ENCODE data around the gene DNAJC21.

DNAJC21 gene

DNA sequence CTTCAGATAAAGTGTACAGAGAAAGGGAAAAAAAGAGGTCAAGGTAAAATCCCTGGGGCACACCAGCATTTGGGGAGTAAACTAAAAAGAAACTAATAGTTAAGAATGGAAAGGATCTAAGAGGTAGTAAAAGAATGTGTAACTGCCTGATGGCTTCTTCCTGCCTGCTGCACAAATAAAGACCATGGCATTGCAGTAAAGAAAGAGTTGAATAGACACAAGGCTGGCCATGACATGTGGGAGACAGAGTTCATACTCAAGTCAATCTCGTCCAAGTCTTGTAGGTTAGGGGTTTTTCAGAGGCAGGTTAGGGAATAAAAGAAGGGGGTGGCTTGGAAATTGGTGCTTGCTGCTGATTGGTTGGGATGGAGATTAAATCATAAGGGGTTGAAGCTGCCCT is 57.6 kb downstream of the DNAJC21 start:
- DNase-seq, result no peak

DNA sequence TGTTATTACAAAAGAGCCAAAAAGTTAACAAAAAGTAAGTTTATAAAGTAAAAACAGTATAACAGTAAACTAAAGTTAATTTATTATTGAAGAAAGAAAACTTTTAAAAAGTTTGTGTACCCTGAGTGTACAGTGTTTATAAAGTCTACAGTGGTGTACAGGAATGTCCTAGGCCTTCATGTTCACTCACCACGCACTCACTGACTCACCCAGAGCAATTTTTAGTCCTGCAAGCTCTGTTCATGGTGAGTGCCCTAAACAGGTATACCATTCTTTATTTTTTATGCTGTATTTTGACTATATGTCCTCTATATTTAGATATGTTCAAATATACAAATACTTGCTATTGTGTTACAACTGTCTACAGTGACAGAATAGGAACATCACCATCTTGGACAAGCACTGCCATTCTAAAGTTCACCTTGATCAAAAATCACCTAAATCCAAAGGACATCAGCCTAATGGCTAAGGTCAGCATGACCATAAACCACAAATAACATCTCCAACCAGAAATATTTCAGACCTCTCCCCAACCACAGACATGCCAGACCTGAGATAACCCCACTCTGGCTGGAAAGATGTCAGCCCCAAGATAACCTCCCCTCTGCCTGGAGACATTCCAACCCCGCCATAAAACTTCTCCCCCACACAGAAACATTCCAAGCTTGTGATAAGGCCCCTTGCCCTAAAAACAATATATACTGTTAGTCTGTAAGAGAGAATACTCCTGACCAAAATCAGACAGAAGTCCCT is 62.3 kb downstream of the DNAJC21 start:
- no peak for DNase-seq

- no peak for DNase-seq
Observed at GRCh38 chr5:34993951-34994350, 64.6 kb downstream of the DNAJC21 start.

GRCh38 chr5:34996261-34996660 is 66.9 kb downstream of the DNAJC21 start:
- DNase-seq, result no peak

DNA sequence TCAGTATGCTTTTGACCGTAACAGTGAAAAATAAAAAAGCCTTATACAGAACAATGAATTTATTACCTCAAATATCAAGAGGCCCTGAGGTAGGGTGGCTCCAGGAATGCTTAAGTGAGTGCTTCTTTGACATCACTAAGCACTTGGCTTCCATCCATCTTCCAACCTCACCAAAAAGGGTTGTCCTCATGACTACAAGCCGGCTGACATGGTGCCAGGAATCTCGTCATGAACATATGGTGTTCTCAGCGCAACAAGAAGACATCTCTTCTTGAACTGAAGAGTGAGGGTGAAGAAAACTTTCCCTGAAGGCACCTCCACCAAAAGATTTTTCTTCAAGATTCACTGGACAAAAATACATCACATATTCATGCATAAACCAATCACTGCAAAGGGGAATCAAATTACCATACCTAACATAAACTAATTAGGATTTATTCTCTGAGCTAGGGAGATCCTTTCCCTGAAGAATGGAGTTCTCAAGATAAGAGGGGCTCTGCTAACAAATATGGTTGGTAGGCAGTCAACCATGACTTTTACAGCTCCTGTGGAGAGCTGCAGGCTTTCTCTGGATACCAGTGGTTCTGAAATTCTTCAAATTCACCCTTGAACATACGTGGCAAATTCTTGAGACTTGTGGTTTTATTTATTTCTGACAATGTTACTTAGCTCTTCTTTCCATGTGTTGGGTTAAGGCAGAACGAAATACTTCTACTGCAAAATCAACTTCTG is 68.9 kb downstream of the DNAJC21 start:
- DNase-seq, result no peak

DNA sequence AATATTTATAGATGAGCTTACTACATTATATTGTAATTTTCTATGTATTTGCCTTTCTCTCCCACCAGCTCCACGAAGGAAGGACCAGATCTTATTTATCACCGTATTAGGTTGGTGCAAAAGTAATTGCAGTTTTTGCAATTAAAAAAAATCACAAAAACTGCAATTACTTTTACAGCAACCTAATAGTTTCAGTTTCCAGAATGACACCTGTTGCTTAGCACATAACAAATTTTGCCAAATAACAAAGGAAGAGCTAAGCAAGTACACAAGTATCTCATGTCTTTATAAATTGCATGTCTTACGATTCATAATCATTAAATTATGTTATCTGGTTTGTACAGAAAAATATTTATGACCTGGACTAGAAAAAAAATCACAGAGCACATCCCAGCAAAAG is 72.5 kb downstream of the DNAJC21 start:
- no peak for DNase-seq

DNA sequence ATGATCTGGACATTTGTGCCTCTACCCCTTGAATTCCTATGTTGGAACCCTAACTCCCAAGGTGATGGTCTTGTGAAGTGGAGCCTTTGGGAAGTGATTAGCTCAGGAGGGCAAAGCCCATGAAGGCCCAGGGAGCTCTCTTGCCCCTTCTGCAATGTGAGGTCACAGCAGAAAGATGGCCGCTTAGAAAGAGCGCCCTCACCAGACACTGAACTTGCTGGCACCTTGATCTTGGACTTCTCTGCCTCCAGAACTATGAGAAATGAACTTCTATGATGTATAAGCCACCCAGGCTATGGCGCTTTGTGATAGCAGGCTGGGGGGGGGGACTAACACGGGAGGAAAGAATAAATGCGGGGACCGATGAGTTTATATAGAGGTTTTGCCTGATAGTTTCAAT is 73.1 kb downstream of the DNAJC21 start:
- DNase-seq, result no peak

DNA sequence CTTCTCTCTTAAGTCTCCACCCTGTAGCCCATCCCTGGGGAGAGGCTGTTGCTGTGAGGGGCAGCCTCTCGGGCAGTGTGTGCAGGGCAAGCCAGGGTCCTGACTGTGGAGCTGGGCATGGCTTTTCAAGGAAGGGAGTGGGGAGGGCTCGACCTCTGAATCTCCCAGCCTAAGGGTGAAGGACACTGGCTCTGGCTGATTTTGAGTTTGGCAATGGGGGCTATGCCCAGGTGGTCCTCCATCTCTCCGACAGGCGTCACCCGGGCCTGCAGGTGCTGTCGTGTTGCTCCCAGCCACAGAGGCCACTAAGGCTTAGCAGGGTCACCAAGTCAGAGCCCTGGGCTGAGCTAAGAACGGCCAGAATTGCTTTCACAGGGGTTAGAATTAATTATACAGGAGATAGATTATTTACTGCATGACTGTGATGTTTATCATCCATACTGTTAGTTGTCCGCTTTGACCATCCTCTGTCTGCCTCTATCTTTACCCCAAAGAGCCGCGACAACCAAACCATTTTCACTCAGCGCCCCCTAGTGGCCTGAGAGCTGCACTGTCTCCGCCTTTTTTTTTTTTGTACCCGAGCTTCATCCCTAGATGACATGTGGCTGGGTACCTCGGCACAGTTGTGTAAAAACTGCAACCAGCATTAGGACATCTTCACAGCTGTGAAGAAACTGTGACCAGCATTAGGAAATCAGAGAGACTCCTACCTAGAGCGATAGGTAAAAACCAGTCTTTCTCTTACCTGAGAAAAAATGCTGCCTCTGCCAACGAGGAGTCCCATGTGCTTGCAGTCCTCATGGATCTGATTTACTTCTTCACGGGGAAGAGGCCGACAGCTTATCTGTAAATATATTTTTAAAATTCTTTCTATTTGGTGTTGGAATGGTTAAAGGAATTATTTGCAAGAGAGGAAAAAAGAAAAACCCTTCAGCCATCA is 73.9 kb downstream of the DNAJC21 start:
- peak; percentile 43 for DNase-seq

GRCh38 chr5:35004200-35004599 is 74.8 kb downstream of the DNAJC21 start:
- DNase-seq, result no peak

DNA sequence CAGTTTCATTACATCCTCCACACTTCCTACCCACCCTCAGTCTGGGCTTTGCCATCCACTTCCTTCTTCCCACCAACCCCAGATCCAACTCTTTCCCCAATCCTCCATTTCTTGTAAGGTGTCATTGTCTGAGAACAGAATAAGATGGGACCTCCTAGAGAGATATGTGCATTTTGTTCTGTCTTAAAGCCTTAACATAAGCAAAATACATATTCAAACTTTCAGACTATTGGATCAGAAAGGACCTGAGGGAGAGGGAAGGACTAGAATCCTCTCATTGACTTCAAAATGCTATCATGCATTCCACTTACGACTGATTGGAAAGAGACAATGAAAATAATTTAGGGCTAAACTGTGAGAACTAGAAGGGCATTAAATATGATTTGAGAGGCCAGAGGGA is 75.4 kb downstream of the DNAJC21 start:
- DNase-seq, result no peak

All from NCI-H345 (cell line).